Metanephros (tissue), 1 donor: ENCODE results near the gene APCS. TPM values are rescaled to one million over a fixed set of nuclear protein-coding genes. Genes with fewer than 3 reads are reported as not detected.

Experiments used
- total RNA-seq: library from RNA; depleted of rRNA; stranded (reverse); fragments of >200 nt; gene quantifications from one replicate; pipeline ENCODE4 v1.2.3, GENCODE V29; 2014

Gene APCS
- not detected for total RNA-seq

GRCh38 chr1:159587461-159587951, at the start of gene APCS:
TSS of gene APCS (plus strand) at chr1:159587826. CDS start at chr1:159587922, 96 bp downstream.

Other genes with a start within 250 kb of the APCS start
- gene OR10J4, start 155.6 kb upstream of the APCS start, total RNA-seq = not detected
- not detected for gene OR10J1, start 148.1 kb upstream of the APCS start, total RNA-seq
- not detected for gene OR10J5, start 51.8 kb upstream of the APCS start, total RNA-seq
- gene CRP, start 126.8 kb downstream of the APCS start, total RNA-seq = not detected
- gene DUSP23, start 193.1 kb downstream of the APCS start, total RNA-seq = 27.0 TPM
- not detected for gene FCRL6, start 214.5 kb downstream of the APCS start, total RNA-seq
- gene SLAMF8, start 239.0 kb downstream of the APCS start, total RNA-seq = 0.88 TPM